GM23338 (cell line): ENCODE data around the gene SHC4. TPM values are rescaled to one million over a fixed set of nuclear protein-coding genes. Genes with fewer than 3 reads are reported as not detected.

Experiments
- ATAC-seq: fragments of 200-7000 bp; cut with Tn5 transposase; 3 replicates; pipeline ENCODE4 v1.9.1; 2020
- DNase-seq: peaks from one replicate; pipeline ENCODE4 v3.0.0-alpha.2; 2015; ENCODE audit warnings: low spot score
- H2AFZ ChIP-seq: fragments of 200-600 bp; sonication (generic); 2 replicates; pipeline ENCODE4 v1.8.0; 2016; ENCODE audit warnings: antibody characterized with exemption, mild to moderate bottlenecking, moderate library complexity
- H3F3A ChIP-seq: fragments of 200-600 bp; sonication (generic); replicated peaks from 2 replicates; pipeline ENCODE4 v1.8.0; 2017; ENCODE audit warnings: antibody characterized with exemption, mixed run types, low read depth
- H3K27ac ChIP-seq: fragments of 200-600 bp; sonication (generic); 2 replicates; pipeline ENCODE4 v1.6.1; 2016; ENCODE audit warnings: low read depth
- H3K27me3 ChIP-seq: fragments of 200-600 bp; sonication (generic); 2 replicates; pipeline ENCODE4 v1.8.0; 2016; ENCODE audit warnings: mild to moderate bottlenecking, mixed run types, moderate library complexity; ENCODE audit not compliant: insufficient read depth
- H3K36me3 ChIP-seq: fragments of 200-600 bp; sonication (generic); 2 replicates; pipeline ENCODE4 v1.8.0; 2016; ENCODE audit warnings: mild to moderate bottlenecking; ENCODE audit not compliant: insufficient read depth
- H3K4me1 ChIP-seq: fragments of 200-600 bp; sonication (generic); 2 replicates; pipeline ENCODE4 v1.8.0; 2016; ENCODE audit warnings: mild to moderate bottlenecking, moderate library complexity; ENCODE audit not compliant: insufficient read depth
- H3K4me2 ChIP-seq: fragments of 200-600 bp; sonication (generic); 2 replicates; pipeline ENCODE4 v1.7.1; 2017; ENCODE audit warnings: mixed run types
- H3K4me3 ChIP-seq: fragments of 200-600 bp; sonication (generic); 2 replicates; pipeline ENCODE4 v1.6.1; 2016; ENCODE audit warnings: mixed run types
- H3K79me2 ChIP-seq: fragments of 200-600 bp; sonication (generic); replicated peaks from 2 replicates; pipeline ENCODE4 v1.8.0; 2017; ENCODE audit warnings: mild to moderate bottlenecking; ENCODE audit not compliant: insufficient read depth
- H3K9me2 ChIP-seq: fragments of 200-600 bp; sonication (generic); 2 replicates; pipeline ENCODE4 v1.8.0; 2017; ENCODE audit not compliant: insufficient read depth
- H4K20me1 ChIP-seq: fragments of 200-600 bp; sonication (generic); replicated peaks from 2 replicates; pipeline ENCODE4 v1.8.0; 2017; ENCODE audit warnings: mild to moderate bottlenecking; ENCODE audit not compliant: insufficient read depth
- H3K27ac Mint-ChIP-seq: 2 replicates; pipeline ENCODE4 v1.8.0; 2020; ENCODE audit warnings: inconsistent platforms, mild to moderate bottlenecking, moderate library complexity, mixed read lengths
- H3K27me3 Mint-ChIP-seq: 3 replicates; pipeline ENCODE4 v1.8.0; 2022; ENCODE audit warnings: low read depth, mild to moderate bottlenecking, moderate library complexity, mixed read lengths, inconsistent platforms; ENCODE audit not compliant: insufficient read depth, poor library complexity
- H3K36me3 Mint-ChIP-seq: 3 replicates; pipeline ENCODE4 v1.8.0; 2021; ENCODE audit warnings: low read depth, mild to moderate bottlenecking, inconsistent platforms, moderate library complexity, mixed read lengths
- H3K4me1 Mint-ChIP-seq: 3 replicates; pipeline ENCODE4 v1.8.0; 2020; ENCODE audit warnings: mild to moderate bottlenecking, inconsistent platforms, mixed read lengths
- H3K4me3 Mint-ChIP-seq: 3 replicates; pipeline ENCODE4 v1.8.0; 2021; ENCODE audit warnings: moderate library complexity, mild to moderate bottlenecking, inconsistent platforms, mixed read lengths
- H3K9me3 Mint-ChIP-seq: 3 replicates; pipeline ENCODE4 v1.8.0; 2020; ENCODE audit warnings: moderate library complexity, mild to moderate bottlenecking, inconsistent platforms, mixed read lengths
- CREB1 ChIP-seq: fragments of 250-450 bp; sonication (Bioruptor Pico); IDR thresholded peaks from 2 replicates; pipeline ENCODE4 v1.5.0; 2020; ENCODE audit warnings: low read depth, mild to moderate bottlenecking, moderate library complexity
- CTCF ChIP-seq, 2 experiments: fragments of 200-600 bp in 1 of 2; sonication (generic) in 1 of 2; conservative IDR thresholded peaks; 2 replicates each; pipeline versions ENCODE4 v1.5.1 to v1.6.1; 2016 to 2017; ENCODE audit warnings: antibody characterized with exemption in 2 of 2, low read depth in 2 of 2, mild to moderate bottlenecking in 2 of 2, moderate library complexity in 1 of 2
- EZH2 ChIP-seq: fragments of 200-600 bp; sonication (generic); IDR thresholded peaks from one replicate; pipeline ENCODE4 v1.8.0; 2017; ENCODE audit warnings: antibody characterized with exemption, mild to moderate bottlenecking, low read depth; ENCODE audit not compliant: unreplicated experiment
- EZH2phosphoT487 ChIP-seq: fragments of 200-600 bp; sonication (generic); IDR thresholded peaks from one replicate; pipeline ENCODE4 v1.8.1; 2018; ENCODE audit warnings: antibody characterized with exemption; ENCODE audit not compliant: unreplicated experiment
- JUNB ChIP-seq: IDR thresholded peaks from one replicate; pipeline ENCODE4 v1.6.1; 2016; ENCODE audit warnings: antibody characterized with exemption; ENCODE audit not compliant: unreplicated experiment
- NANOG ChIP-seq: IDR thresholded peaks from 2 replicates; pipeline ENCODE4 v1.6.1; 2016; ENCODE audit warnings: antibody characterized with exemption, borderline replicate concordance
- POLR2AphosphoS5 ChIP-seq: IDR thresholded peaks from 2 replicates; pipeline ENCODE4 v1.6.1; 2016; ENCODE audit warnings: antibody characterized with exemption, low read depth
- REST ChIP-seq: IDR thresholded peaks from one replicate; pipeline ENCODE4 v1.6.1; 2018; ENCODE audit warnings: antibody characterized with exemption; ENCODE audit not compliant: unreplicated experiment
- ZNF114 ChIP-seq: fragments of 250-450 bp; sonication (Bioruptor Pico); IDR thresholded peaks from 2 replicates; pipeline ENCODE4 v1.5.0; 2020; ENCODE audit warnings: mild to moderate bottlenecking, moderate library complexity
- ZNF331 ChIP-seq: fragments of 250-450 bp; sonication (Bioruptor Pico); IDR thresholded peaks from 2 replicates; pipeline ENCODE4 v1.5.0; 2020; ENCODE audit warnings: low read depth, mild to moderate bottlenecking, moderate library complexity
- polyA plus RNA-seq: library from polyadenylated mRNA; unstranded; fragments of >200 nt; fragmentation: Nextera tagmentation; extraction: Ambion mirVana; gene quantifications from 2 replicates; pipeline ENCODE4 v1.2.1, GENCODE V29; 2016
- total RNA-seq: library from RNA; depleted of rRNA; stranded (reverse); fragments of >200 nt; shearing (Covaris generic); gene quantifications from 2 replicates; pipeline ENCODE4 v1.2.3, GENCODE V29; 2014
- TF ChIP-seq, protein P1 (sequence below): IDR thresholded peaks from 2 replicates; pipeline ENCODE4 v1.6.1; 2016; ENCODE audit warnings: antibody characterized with exemption

Gene SHC4
- total and polyA plus RNA-seq, 2 experiments from 2014 or later = 0.21 to 0.32 TPM

- TF ChIP-seq, protein P1, sequence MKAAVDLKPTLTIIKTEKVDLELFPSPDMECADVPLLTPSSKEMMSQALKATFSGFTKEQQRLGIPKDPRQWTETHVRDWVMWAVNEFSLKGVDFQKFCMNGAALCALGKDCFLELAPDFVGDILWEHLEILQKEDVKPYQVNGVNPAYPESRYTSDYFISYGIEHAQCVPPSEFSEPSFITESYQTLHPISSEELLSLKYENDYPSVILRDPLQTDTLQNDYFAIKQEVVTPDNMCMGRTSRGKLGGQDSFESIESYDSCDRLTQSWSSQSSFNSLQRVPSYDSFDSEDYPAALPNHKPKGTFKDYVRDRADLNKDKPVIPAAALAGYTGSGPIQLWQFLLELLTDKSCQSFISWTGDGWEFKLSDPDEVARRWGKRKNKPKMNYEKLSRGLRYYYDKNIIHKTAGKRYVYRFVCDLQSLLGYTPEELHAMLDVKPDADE = no peak
- TF ChIP-seq ZNF331 (no peak), EZH2 (no peak), POLR2AphosphoS5 (no peak)
Observed at GRCh38 chr15:48880070-48880634, 83.6 kb downstream of the SHC4 start (continued).

DNA sequence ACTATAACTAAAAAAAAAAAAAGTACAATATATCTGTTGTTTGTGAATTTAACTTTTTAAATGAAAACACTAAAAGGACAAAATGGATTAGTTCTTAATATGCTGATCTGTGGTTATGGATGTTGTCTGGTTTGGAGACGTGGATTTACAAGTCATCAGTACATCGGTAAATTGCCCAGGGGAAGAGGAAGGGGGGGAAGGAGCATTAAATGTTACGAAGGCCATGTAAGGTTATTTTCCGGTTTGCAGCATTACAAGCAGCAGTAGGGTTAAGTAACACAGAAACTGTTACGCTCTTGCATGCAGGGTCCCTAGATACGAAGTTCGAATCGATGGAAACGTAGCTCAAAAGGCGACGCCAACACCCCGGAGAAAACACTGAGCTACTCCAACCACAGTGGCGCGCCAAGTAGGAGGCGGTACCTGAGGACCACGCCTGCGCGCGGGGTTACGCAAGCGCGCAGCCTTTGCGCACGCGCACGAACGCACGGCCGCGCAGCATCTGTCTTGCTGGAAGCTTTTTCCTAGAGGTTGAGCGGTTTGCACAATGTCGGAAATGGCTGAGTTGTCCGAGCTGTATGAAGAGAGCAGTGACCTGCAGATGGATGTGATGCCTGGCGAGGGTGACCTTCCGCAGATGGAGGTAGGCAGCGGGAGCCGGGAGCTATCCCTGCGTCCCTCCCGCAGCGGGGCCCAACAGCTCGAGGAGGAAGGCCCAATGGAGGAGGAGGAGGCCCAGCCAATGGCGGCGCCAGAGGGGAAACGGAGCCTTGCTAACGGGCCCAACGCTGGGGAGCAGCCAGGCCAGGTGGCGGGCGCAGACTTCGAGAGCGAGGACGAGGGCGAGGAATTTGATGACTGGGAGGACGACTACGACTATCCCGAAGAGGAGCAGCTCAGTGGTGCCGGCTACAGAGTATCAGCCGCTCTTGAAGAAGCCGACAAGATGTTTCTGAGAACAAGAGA lies 85.8 kb downstream of the SHC4 start, which contains the start of gene EID1:
Gene EID1 (plus strand): TSS at position 505 of the 966 bp plus-strand sequence. CDS start 43 bp downstream, at position 548.
- Histone ChIP-seq H2AFZ (peak within 1 kb of the TSS; percentile 40; the same call in 1 of the 2 replicates), H3K4me3 (peak within 1 kb of the TSS; percentile 70), H3K79me2 (peaks cover 21% of the 10 kb centered on the region), H3K4me1 (peaks cover 20% of the 10 kb centered on the region), H3K27ac (peak within 1 kb of the TSS; percentile 62), H4K20me1 (no peaks in the 10 kb centered on the region), H3F3A (no peaks in the 10 kb centered on the region), H3K36me3 (no peaks in the 10 kb centered on the region), H3K4me2 (peak within 1 kb of the TSS; percentile 83), H3K9me2 (no peaks in the 10 kb centered on the region), H3K27me3 (no peaks in the 10 kb centered on the region)
- ATAC-seq = peak; percentile 97
- 0 out of 3 replicates have a peak, but pooled peaks cover 2% of the 10 kb centered on the region for H3K9me3 Mint-ChIP-seq
- peaks cover 5% of the 10 kb centered on the region; the same call in 2 of the 3 replicates for H3K36me3 Mint-ChIP-seq
- peaks cover 8% of the 10 kb centered on the region for H3K27me3 Mint-ChIP-seq
- DNase-seq = peak; percentile 96
- TF ChIP-seq CREB1 = peak; percentile 73
- no peak for TF ChIP-seq NANOG
- TF ChIP-seq POLR2AphosphoS5 = peak; percentile 96
- peak within 1 kb of the TSS; percentile 99 for H3K27ac Mint-ChIP-seq
- peak within 1 kb of the TSS; percentile 99 for H3K4me3 Mint-ChIP-seq
- peaks cover 11% of the 10 kb centered on the region for H3K4me1 Mint-ChIP-seq

DNA sequence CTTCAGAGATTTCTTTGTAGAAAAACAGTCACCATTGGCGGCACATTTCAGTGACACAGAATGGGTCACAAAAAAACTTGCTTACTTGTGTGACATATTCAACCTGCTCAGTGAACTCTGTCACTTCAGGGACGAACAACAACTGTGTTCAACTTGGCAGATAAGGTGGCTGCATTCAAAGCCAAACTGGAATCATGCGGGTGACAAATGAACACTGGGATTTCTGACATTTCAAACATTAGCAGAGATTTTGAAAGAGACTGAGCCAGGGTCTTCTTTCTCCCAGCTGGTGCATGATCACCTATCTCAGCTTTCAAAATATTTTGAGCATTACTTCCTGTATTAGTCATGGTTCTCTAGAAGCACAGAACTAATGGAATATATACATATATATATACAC lies 87.7 kb downstream of the SHC4 start:
- H3F3A ChIP-seq = no peaks in the 10 kb centered on the region
- H3K36me3 ChIP-seq = no peaks in the 10 kb centered on the region
- ATAC-seq (no peak), DNase-seq (no peak)
- Mint-ChIP-seq H3K9me3 (0 out of 3 replicates have a peak, but pooled peaks cover 2% of the 10 kb centered on the region), H3K27ac (no peak overlapping the region), H3K4me3 (no peak overlapping the region), H3K4me1 (peaks cover 11% of the 10 kb centered on the region), H3K36me3 (peaks cover 5% of the 10 kb centered on the region; the same call in 2 of the 3 replicates), H3K27me3 (peaks cover 8% of the 10 kb centered on the region)
- no peaks in the 10 kb centered on the region for H3K27me3 ChIP-seq
- no peak overlapping the region for H3K4me3 ChIP-seq
- peaks cover 21% of the 10 kb centered on the region for H3K79me2 ChIP-seq
- peaks cover 20% of the 10 kb centered on the region for H3K4me1 ChIP-seq
- H3K9me2 ChIP-seq = no peaks in the 10 kb centered on the region
- H4K20me1 ChIP-seq = no peaks in the 10 kb centered on the region
- H3K4me2 ChIP-seq = no peak overlapping the region
- no peak overlapping the region for H3K27ac ChIP-seq
- no peak overlapping the region for H2AFZ ChIP-seq
- TF ChIP-seq, protein P1 = no peak
- no peak for TF ChIP-seq NANOG
- no peak for TF ChIP-seq JUNB
- no peak for TF ChIP-seq CREB1
- no peak for TF ChIP-seq REST
- no peak for TF ChIP-seq EZH2
- no peak for TF ChIP-seq ZNF114 (CRISPR knock-in tag)
- TF ChIP-seq CTCF (conservative IDR thresholded peaks at IDR 0.05; ENCODE audit: low read depth in 2 of 2) = no peak
- TF ChIP-seq EZH2phosphoT487 = no peak
- no peak for TF ChIP-seq POLR2AphosphoS5
- TF ChIP-seq ZNF331 = no peak
